NCI-H128 (cell line): ENCODE measurements around the gene ARHGEF28.

Experiments used
- DNase-seq: peaks from one replicate; lab custom pipeline; 2025; ENCODE audit not compliant: unreplicated experiment; lab: John Stamatoyannopoulos, UW

Gene ARHGEF28

DNA sequence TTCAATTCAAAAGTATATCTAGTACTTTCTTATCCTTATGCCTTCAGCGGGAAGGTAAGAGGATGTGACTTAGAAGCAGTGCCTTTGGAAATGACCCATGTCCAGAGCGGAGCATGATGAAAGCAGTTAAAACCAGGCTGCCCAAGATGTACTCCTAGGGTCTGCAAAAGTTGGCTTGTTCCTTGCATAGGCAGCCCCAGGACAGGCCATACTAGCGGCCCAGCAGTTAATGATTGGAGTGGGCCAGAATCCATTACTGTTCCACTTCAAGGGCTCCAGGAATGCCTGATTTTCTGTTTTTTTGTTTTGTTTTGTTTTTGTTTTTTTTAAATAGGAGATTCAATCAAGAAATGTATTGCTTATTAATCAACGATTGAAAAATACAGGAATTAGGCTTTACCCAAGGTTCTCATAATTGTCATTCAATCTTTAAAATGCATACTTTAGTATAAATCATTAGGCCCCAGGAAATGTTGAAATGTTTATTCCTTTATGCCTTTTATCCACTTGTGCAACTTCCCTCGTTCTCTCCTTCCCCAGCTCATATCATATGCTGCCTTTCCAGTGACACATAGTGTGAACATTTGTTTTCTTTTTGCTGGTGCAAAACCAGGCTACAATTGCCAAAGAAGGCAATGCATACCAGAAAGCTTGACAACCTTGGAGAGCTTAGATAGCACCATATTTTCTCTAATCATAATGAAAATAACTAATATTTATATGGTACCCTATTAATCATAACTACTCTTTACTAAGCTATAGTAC lies 190.8 kb downstream of the ARHGEF28 start:
- DNase-seq, result no peak

DNA sequence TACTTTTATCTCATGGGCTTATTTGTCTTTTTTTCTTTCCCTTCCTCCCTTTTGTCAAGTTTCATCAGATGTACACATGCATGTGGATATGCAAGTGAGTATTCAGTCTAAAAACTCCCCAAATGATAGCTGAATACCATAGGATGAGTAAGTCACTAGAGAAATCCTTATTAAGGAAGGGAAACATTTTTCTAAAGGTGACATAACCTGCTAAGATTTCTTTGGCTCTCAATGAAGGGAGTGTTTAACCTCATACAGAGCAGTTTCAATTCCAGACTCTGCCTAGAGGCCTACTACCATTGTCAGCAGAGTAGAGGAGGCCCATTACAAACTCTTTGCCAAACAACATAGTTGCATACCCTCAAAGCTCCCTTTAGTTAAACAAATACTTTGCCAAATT lies 192.4 kb downstream of the ARHGEF28 start:
- no peak for DNase-seq

DNA sequence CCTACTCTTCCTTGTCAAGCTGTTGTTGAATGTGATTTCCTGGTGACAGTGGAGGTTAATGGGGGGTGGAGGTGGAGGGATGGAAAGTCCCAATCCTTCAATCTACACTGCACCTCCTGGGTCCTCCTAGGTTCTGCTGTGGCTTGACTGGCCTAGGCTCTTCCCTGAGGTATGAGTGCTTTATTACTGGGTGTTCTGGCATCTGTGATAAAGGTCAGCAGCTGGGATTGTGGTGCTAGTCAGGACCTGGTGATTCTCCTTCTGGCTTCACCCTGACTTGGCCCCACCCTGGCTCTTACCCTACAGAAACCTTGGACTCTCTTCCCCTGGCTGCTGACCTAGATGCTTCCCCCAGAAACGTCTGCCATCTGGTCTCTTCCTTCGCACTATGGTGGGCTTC lies 194.3 kb downstream of the ARHGEF28 start:
- no peak for DNase-seq

DNA sequence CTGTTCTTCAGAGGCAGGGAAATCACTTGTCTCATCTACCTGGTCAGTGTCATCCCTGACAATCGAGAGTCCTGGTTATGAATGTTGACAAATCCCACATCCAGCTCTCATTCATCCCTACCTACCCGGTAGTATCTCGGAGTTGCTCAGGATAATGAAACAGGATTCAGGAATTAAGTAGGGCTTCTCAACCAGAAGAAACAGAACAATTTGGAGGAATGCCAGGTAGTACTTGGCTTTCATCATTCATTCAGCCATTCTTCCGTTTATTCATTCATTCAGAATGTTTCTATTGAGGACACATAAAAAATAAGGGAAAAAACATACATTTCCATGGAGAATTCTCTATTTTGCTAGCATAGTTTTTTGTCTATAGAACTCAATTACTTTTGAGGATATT lies 195.0 kb downstream of the ARHGEF28 start:
- DNase-seq, result no peak

DNA sequence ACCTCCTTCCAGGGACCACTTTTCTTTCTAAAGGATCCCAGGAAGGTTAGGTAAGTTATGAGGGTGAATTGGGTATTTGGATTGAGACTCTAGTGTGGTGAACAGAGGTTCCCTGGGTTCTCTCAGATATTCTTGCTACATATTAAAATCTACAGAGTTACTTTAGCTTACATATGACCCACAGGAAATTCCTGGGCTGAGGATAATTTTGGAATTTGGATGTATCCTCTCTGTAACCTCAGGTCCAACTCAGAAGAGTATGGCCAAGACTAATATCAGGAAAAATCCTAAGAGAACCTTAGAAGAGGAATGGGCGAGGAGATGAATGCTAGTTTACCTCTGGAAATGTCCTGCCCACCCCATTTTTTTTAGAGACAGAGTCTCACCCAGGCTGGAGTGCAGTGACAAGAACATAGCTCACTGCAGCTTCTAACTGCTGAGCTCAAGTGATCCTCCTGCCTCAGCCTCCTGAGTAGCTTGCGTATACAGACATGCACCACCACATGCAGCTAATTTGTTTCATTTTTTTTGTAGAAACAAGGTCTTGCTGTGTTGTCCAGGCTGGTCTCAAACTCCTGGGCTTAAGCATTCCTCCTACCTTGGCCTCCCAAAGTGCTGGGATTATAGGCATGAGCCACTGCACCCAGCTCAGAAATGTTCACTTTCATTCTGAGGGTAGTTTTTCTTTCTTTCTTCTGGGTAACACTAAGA lies 196.4 kb downstream of the ARHGEF28 start:
- no peak for DNase-seq

DNA sequence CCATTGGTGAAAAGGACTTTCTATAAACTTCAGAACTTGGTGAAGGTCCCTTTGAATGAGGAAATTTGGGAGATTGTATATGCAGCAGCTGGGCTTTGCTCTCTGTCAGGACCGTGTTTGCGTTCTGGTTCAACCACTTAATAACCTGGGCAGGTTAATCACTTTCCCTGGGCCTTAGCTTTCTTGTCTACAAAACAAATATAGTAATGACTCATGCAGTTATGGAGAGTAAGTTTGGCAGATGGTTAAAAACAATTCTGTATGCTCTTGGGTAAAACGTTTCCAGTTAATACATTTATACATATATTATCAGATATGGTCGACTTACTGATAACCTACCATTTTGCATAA lies 197.0 kb downstream of the ARHGEF28 start:
- no peak for DNase-seq

DNA sequence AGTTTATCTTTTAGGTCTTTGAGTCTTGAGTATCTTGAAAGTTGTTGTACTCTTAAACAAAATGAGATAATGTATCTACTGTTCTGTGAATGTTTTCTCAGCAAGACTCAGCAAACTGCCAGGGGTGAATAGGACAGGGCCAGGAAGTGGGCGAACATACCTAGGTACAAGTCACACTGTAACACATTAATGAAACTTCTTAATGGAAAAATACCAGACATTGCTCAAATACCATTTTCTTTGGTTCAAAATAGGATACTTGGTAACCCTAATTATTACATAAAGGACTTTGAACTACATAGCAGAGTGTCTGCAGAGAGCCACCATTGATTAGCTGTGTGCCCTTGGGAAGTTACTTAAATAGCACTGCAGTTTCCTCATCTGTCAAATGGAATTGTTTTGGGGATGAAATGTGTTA lies 197.5 kb downstream of the ARHGEF28 start:
- no peak for DNase-seq

DNA sequence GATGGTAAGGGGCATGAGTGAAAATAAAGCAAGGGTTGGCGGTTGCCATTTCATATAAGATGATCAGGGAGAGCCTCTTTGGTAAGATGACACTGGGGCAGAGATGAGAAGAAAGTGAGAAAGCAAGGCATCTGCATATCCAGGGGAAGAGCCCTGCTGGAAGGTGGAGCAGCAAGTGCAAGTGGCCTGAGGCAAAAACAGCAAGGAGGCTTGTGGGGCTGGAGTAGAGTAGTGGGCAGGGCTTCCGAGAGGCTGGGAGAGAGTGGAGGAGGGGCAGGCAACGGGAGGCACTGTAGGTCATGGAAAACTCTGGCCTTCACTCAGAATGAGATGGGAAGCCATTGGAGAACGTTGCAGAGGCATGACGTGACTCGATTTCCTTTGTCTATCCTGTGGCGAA lies 199.2 kb downstream of the ARHGEF28 start:
- DNase-seq, result no peak

DNA sequence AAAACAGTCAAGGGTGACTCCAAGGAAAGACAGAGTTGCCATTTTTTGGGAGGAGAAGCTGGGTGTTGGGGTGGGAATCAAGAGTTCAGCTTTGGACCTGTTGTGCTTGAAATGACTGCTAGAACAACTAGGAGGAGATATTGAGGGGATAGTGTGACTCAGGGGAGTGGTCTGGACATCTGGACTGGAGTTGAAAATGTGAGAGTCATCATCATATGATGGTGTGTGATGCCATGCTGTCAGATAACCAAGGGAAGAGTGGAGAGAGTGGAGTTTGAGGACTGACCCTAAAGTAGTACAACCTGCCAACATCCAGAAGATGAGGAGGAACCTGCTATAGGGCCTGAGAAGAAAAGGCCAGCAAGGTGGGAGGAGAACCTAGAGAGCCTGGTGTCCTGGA lies 199.7 kb downstream of the ARHGEF28 start:
- no peak for DNase-seq

DNA sequence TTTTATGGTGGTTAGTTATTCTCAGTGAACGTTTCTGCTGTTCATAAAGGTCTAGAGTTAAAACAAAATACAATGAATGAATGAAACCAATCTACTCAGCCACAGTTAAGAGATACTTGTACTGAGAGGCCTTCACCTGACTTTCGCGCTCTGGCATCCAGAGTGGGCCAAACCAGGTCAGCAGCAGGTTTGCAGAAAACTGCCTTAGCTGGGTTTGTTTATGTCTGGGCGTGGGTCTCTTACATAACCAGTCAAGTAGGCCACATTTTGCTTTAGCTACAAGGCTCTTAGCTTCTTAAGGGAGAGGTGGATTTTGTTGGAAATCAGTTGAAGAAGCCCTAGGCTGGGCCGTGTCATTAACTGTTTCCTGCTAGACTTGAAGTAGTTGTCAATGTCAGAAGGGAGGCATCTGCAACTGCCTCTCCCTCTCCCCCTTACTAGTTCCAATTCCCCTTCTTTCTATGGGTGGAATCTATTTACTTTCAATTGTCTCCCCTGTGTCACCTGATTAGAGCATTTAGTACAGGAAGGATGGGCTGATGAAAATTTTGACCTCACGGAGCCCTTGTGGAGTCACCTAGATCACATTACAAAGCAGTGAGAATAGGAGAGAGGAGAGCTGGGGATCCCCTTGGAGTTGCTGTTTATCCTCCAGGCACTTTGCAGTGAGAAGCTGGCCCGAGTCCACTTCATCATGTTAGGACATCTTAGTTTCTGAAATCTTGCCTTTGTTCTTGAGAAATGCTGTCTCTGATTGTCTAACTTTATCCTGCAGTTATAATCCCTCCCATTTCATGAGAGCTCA lies 200.5 kb downstream of the ARHGEF28 start:
- no peak for DNase-seq

DNA sequence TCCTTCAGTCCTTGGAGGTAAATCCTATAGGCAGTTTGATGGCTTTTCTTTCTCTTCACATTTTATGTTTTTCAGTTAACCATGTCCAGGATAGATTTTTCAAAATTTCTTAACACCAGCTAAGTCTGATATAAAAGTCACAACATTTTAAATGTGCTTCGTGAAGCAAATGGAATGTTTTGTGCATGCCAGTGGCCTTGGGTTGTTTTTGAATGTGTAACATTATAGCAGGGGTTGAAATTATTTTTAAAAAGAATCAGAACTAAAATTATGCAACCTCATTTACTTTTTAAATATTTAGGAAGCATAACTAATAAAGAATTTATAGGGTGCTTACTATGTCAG lies 201.1 kb downstream of the ARHGEF28 start:
- DNase-seq, result no peak

DNA sequence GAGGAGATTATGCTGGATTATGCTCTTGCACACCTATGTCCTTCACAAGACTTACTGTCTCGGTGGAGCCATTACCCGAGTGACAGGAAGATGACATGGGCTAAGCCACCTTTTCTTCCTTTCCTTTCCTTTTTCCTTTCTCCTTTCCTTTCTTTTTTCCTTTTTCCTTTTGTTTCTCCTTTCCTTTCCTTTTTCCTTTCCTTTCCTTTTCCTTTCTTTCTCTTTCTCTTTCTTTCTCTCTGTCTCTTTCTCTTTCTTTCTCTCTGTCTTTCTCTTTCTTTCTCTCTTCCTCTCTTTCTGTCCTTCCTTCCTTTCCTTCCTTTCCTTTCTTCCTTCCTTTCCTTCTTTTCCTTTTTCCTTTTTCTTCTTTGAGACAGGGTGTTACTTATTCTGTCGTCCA lies 202.5 kb downstream of the ARHGEF28 start:
- no peak for DNase-seq

DNA sequence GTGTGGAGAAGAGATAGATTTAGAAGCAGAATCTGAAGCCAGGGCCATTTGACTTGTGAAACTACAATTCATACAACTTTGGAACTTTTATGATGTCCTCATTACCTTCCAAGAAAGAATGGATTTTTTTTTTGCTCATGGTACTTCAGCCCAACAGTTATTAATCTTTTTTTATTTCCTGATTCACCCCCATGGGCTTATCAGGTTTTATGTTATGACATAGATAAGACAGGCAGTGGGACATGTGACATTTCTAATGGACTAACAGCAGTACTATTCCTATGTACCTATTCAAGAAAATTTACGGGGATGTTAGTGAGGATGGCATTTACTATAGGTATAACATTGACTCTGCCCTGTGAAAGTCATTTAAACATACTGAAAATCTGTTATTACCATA lies 204.7 kb downstream of the ARHGEF28 start:
- no peak for DNase-seq

DNA sequence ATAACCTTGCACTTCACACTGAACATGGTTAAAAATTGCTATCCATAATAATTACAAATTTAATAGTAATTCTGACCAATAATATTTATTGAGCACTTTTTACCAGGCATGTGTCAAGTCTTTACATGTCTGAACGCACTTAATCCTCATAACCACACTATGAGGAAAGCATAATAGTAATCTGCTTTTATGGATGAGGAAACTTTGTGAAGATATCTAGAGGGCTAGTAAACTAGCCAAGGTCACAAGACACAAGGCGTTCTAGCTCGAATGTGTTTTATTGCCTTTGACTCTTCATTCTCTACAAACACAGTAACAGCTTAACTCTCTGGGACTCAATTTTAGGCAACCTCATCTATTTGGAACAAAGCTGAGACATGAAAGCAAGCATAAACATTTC lies 205.1 kb downstream of the ARHGEF28 start:
- DNase-seq, result no peak

DNA sequence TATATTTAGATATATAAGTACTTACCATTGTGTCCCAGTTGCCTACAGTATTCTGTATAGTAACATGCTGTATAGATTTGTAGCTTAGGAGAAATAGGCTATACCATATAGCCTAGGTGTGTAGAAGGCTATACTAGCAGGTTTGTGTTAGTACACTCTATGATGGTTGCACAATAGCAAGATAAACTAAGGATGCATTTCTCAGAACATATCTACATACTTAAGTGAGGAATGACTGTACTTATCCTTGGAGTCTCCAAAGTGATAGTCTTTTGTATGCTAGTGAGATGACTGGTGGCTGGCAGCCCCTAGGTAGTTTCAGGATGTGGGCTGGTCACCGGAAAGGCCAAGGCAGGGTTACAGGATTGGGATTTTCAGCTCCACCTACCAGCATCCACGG lies 208.7 kb downstream of the ARHGEF28 start:
- DNase-seq, result no peak

DNA sequence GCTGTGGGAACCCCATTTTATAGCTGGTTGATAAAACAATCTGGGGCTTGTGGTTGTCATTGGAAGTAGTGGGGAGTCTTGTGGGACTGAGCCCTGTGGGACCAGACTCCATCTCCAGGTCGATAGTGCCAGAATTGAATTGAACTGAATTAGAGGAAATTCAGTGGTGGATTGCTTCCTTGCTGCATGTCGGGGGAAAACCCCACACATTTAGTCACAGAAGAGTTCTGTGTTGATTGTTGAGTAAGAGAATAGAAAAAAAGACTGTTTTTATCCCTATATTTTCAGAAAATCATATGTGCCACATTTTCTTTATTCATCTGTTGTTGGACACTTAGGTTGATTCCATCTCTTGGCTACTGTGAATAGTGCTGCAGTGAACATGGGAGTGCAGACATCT lies 209.7 kb downstream of the ARHGEF28 start:
- DNase-seq, result no peak

DNA sequence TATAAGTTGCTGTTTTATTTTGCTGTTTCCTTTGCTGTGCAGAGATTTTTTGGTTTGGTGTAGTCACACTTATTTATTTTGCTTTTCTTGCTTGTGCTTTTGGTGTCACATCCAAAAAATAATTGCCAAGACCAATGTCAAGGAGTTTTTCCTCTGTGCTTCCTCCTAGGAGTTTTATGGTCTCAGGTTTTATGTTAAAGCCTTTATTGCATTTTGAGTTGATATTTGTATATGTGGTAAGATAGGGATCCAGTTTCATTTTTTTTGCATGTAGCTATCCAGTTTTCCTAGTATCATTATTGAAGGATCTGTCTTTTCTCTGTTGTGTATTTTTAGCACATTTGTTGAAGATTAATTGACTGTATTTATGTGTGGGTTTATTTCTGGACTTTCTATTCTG lies 210.6 kb downstream of the ARHGEF28 start:
- DNase-seq, result no peak

DNA sequence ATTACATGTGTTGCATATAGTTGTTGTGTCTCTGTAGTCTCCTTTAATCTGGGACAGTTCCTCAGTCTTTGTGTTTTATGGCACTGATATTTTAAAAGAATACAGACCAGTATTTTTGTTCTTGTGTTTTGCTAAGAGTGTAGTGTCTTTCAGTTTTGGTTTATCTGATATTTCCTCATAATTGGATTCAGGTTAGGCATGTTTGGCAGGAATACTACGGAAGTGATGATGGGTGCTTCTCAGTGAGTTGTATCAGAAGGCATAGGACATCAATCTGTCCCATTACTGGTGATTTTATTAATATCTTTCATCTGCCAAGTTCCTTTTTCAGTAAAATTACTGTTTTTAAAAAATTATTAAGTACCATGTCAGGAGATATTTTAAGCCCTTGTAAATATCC lies 212.9 kb downstream of the ARHGEF28 start:
- no peak for DNase-seq

DNA sequence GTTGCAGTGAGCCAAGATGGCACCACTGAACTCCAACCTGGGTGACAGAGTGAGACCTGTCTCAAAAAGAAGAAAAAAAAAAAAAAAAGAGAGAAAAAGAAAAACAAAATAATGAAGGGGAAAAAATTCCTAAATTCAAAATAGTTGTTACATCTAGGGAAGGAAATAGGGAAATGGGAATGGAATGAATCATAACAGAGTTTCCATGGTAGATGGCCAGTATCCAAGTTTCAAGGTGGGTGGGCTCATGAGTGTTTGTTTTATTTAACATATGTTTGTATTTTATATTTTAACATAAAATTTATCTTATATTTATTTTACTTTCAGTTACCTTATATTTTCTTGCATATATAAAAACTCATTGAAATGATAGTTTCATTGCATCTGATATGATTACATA lies 215.6 kb downstream of the ARHGEF28 start:
- no peak for DNase-seq

DNA sequence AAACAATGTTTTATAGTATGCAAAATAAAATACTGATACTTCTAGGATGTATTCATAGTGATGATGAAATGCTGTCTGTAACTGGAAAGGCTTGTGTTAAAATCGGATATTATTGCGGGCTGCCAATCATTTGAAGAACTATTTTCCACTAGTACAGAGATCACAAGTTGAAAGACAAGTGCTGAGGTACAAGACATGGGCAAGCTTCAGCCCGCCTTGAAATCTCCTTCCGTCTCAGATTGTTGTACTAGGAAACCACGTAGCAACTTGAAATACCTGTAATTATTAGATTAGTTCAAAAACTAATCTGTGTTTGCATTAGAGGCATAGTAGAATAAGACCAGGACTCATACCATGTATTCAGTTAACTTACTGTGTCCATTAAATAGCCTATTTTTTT lies 218.2 kb downstream of the ARHGEF28 start:
- no peak for DNase-seq

DNA sequence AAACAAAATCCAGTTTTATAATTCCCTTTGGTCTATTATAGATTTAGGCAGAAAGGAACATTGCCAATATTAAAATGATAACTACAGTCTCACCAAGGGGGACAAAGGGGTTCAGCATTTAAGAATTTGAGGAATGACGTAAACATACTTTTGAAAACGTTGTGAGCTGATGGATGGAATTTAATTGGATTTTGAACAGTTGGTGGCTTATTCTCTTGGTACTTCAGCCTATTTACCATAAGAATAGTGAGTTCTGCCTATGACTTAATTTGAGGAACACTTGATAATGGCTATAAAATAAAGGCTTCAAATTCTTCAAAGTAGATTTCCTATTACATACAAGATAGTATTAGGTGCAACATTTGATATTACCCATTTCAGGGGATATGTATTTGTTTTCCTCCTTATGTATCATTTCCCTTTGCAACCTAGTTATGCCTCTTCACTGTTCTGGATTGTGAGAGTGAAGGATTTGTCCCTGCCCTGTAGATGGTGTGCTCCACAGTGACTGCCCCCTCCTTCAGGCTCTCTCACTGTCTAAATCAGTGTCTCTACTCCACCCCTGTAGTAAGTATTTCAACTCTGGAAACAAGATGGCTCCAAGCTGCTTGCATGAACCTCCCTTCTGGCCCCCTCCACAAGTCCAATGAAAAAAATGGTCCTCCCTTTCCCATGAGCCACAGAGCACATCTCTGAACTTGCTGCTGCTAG lies 225.6 kb downstream of the ARHGEF28 start:
- DNase-seq, result no peak

DNA sequence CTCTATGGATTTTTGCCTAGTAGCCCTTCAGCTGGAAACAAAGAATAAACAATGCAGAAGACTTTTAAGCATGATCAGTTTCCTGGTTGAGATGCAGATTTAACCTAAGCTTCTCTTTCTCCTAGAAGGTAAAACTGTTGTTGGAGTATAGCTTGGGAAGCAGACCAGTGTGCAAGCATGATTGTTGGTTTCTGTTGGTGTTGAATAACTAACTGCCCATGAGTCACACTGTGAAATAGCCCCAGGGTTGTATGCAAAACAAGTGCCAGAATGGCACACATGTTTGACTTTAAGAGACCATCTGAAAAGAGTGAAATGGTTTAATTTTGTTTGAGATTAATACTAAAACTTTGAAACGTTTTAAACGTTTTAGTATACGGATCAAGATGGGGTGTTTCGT lies 227.1 kb downstream of the ARHGEF28 start:
- no peak for DNase-seq
